ENCODE measurements around the gene SIK3.
"Not testable (repeated sequence)": the region's sequence is repeated elsewhere in the genome, so short reads cannot be mapped to it uniquely, and the experiment has no call there.

Gene SIK3

GRCh38 chr11:116814502-116814901 lies 283.7 kb downstream of the SIK3 start:
- no peak for DNase-seq

- no peak for DNase-seq
Measured at GRCh38 chr11:116813781-116814471, 284.3 kb downstream of the SIK3 start.

- DNase-seq, result no peak
Measured at GRCh38 chr11:116813170-116813569, 285.1 kb downstream of the SIK3 start.

GRCh38 chr11:116812109-116812508 lies 286.1 kb downstream of the SIK3 start:
- no peak for DNase-seq

- no peak for DNase-seq
Measured at GRCh38 chr11:116811194-116811593, 287.0 kb downstream of the SIK3 start.

- no peak for DNase-seq
Measured at GRCh38 chr11:116808262-116809175, 289.7 kb downstream of the SIK3 start.

- no peak for DNase-seq
Measured at GRCh38 chr11:116807601-116808261, 290.5 kb downstream of the SIK3 start.

- DNase-seq, result no peak
Measured at GRCh38 chr11:116804001-116804400, 294.2 kb downstream of the SIK3 start.

GRCh38 chr11:116801662-116802061 lies 296.6 kb downstream of the SIK3 start:
- DNase-seq, result not testable (repeated sequence)

GRCh38 chr11:116800610-116801009 lies 297.6 kb downstream of the SIK3 start:
- no peak for DNase-seq

- no peak for DNase-seq
Measured at GRCh38 chr11:116798368-116798767, 299.9 kb downstream of the SIK3 start.

- no peak for DNase-seq
Measured at GRCh38 chr11:116797816-116798215, 300.4 kb downstream of the SIK3 start.

- no peak for DNase-seq
Measured at GRCh38 chr11:116796548-116796947, 301.7 kb downstream of the SIK3 start.

GRCh38 chr11:116794851-116795250 lies 303.4 kb downstream of the SIK3 start:
- no peak for DNase-seq

GRCh38 chr11:116793772-116794097 lies 304.5 kb downstream of the SIK3 start:
- peak in 1 of 2 experiments; percentile 52 for DNase-seq
